Ishikawa (cell line): ENCODE measurements around the gene PTPRD.

Experiments
- CEBPB ChIP-seq: IDR thresholded peaks from 2 replicates; pipeline ENCODE4 v1.6.1; 2012
- CREB1 ChIP-seq: IDR thresholded peaks from 2 replicates; pipeline ENCODE4 v1.6.1; 2012; ENCODE audit warnings: low read depth
- EP300 ChIP-seq: IDR thresholded peaks from 2 replicates; pipeline ENCODE4 v1.6.1; 2012; ENCODE audit warnings: borderline replicate concordance
- NFIC ChIP-seq: IDR thresholded peaks from 2 replicates; pipeline ENCODE4 v1.6.1; 2012
- RAD21 ChIP-seq: IDR thresholded peaks from 2 replicates; pipeline ENCODE4 v1.6.1; 2012; ENCODE audit warnings: low read depth
- TAF1 ChIP-seq: IDR thresholded peaks from 2 replicates; pipeline ENCODE4 v1.6.1; 2012; ENCODE audit warnings: low read depth, mild to moderate bottlenecking
- TEAD4 ChIP-seq: IDR thresholded peaks from 2 replicates; pipeline ENCODE4 v1.6.1; 2012
- USF1 ChIP-seq: IDR thresholded peaks from 2 replicates; pipeline ENCODE4 v1.6.1; 2012
- YY1 ChIP-seq: IDR thresholded peaks from 2 replicates; pipeline ENCODE4 v1.6.1; 2012; ENCODE audit warnings: low read depth
- TF ChIP-seq, protein P1 (sequence below): IDR thresholded peaks from 2 replicates; pipeline ENCODE4 v1.6.1; 2012
- TF ChIP-seq, protein P2 (sequence below): IDR thresholded peaks from 2 replicates; pipeline ENCODE4 v1.6.1; 2012; ENCODE audit warnings: low read depth, mild to moderate bottlenecking

DNA sequence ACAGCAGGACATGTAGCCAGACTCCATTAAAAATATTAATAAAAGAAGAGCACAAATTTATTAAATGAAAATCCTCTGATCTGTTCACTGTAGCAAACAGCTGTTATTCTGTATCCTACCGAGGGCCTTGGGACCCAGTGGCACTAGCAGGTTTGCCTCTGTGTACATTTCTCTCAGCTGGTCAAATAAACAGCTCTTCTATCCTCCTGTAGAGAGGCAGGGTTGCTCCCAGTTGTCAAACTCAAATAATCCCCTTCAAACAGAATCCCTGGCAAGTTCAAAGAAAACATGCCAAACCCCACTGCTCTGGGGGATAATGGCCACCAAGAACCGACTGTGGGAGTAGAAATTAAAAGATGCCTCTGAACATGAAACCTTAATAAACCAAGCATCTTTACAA lies 1551.2 kb downstream of the PTPRD start:
- TF ChIP-seq USF1 (no peak), EP300 (no peak), NFIC (no peak), TEAD4 (no peak), YY1 (no peak), CREB1 (no peak), CEBPB (no peak), TAF1 (no peak), RAD21 (no peak)
- TF ChIP-seq, protein P1, sequence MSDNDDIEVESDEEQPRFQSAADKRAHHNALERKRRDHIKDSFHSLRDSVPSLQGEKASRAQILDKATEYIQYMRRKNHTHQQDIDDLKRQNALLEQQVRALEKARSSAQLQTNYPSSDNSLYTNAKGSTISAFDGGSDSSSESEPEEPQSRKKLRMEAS, result no peak
- TF ChIP-seq, protein P2, sequence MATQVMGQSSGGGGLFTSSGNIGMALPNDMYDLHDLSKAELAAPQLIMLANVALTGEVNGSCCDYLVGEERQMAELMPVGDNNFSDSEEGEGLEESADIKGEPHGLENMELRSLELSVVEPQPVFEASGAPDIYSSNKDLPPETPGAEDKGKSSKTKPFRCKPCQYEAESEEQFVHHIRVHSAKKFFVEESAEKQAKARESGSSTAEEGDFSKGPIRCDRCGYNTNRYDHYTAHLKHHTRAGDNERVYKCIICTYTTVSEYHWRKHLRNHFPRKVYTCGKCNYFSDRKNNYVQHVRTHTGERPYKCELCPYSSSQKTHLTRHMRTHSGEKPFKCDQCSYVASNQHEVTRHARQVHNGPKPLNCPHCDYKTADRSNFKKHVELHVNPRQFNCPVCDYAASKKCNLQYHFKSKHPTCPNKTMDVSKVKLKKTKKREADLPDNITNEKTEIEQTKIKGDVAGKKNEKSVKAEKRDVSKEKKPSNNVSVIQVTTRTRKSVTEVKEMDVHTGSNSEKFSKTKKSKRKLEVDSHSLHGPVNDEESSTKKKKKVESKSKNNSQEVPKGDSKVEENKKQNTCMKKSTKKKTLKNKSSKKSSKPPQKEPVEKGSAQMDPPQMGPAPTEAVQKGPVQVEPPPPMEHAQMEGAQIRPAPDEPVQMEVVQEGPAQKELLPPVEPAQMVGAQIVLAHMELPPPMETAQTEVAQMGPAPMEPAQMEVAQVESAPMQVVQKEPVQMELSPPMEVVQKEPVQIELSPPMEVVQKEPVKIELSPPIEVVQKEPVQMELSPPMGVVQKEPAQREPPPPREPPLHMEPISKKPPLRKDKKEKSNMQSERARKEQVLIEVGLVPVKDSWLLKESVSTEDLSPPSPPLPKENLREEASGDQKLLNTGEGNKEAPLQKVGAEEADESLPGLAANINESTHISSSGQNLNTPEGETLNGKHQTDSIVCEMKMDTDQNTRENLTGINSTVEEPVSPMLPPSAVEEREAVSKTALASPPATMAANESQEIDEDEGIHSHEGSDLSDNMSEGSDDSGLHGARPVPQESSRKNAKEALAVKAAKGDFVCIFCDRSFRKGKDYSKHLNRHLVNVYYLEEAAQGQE, result no peak
